SK-N-SH (cell line): ENCODE measurements around the gene CCDC14. TPM values are rescaled to one million over a fixed set of nuclear protein-coding genes. Genes with fewer than 3 reads are reported as not detected.

Experiments used
- CTCF ChIA-PET: fragments of 300-600, 350-600 bp; formaldehyde crosslinking; extraction: SDS; loops from one replicate; lab custom pipeline; 2021; lab: Yijun Ruan, JAX
- POLR2A ChIA-PET: fragments of 350-600 bp; sonication (Branson Sonifier 250); formaldehyde crosslinking; extraction: SDS; loops from one replicate; lab custom pipeline; 2020; ENCODE audit warnings: antibody characterized with exemption, inconsistent platforms; lab: Yijun Ruan, JAX
- DNase-seq: peaks from one replicate; pipeline ENCODE4 v3.0.0; 2012
- H2AFZ ChIP-seq: fragments of 200-600 bp; sonication (generic); 2 replicates; pipeline ENCODE4 v1.8.1; 2016; ENCODE audit warnings: antibody characterized with exemption, mild to moderate bottlenecking, low read depth
- H3F3A ChIP-seq: fragments of 200-600 bp; sonication (generic); replicated peaks from 2 replicates; pipeline ENCODE3; 2016; ENCODE audit warnings: antibody characterized with exemption, mild to moderate bottlenecking; ENCODE audit not compliant: insufficient read depth
- H3K27ac ChIP-seq, 2 experiments: fragments of 200-500 bp in 1 of 2; fragments of 200-600 bp in 1 of 2; sonication (Bioruptor generic) in 1 of 2; sonication (generic), shearing (Covaris generic) in 1 of 2; 2 replicates each; pipeline versions ENCODE4 v1.5.1 to v1.6.1; 2014 to 2016; ENCODE audit warnings: low read depth in 2 of 2, inconsistent platforms in 1 of 2, low read length in 1 of 2, mild to moderate bottlenecking in 1 of 2, mixed read lengths in 1 of 2
- H3K27me3 ChIP-seq: fragments of 200-600 bp; sonication (generic), shearing (Covaris generic); 2 replicates; pipeline ENCODE4 v1.6.1; 2016; ENCODE audit warnings: mixed run types; ENCODE audit not compliant: insufficient read depth
- H3K36me3 ChIP-seq, 2 experiments: fragments of 200-500 bp in 1 of 2; fragments of 200-600 bp in 1 of 2; sonication (Bioruptor generic) in 1 of 2; sonication (generic) in 1 of 2; replicated peaks in 1 of 2; 2 replicates each; pipeline versions ENCODE3 to v1.5.1; 2014 to 2016; ENCODE audit warnings: low read length in 1 of 2, mild to moderate bottlenecking in 1 of 2; ENCODE audit not compliant: insufficient read depth in 2 of 2, control insufficient read depth in 1 of 2
- H3K4me1 ChIP-seq, 2 experiments: fragments of 200-500 bp in 1 of 2; fragments of 200-600 bp in 1 of 2; sonication (Bioruptor generic) in 1 of 2; sonication (generic), shearing (Covaris generic) in 1 of 2; 2 replicates each; pipeline versions ENCODE4 v1.5.1 to v1.6.1; 2014 to 2016; ENCODE audit warnings: low read depth in 1 of 2, low read length in 1 of 2, mixed run types in 1 of 2; ENCODE audit not compliant: insufficient read depth in 2 of 2, control insufficient read depth in 1 of 2
- H3K4me2 ChIP-seq: fragments of 200-600 bp; sonication (generic), shearing (Covaris generic); 2 replicates; pipeline ENCODE4 v1.6.1; 2017; ENCODE audit warnings: mixed run types
- H3K4me3 ChIP-seq, 2 experiments: fragments of 200-500 bp in 1 of 2; fragments of 200-600 bp in 1 of 2; sonication (Bioruptor generic) in 1 of 2; sonication (generic), shearing (Covaris generic) in 1 of 2; 2 replicates each; pipeline versions ENCODE4 v1.5.1 to v1.8.1; 2014 to 2016; ENCODE audit warnings: low read depth in 2 of 2, inconsistent platforms in 1 of 2, low read length in 1 of 2, mild to moderate bottlenecking in 1 of 2, mixed read lengths in 1 of 2, moderate library complexity in 1 of 2
- H3K79me2 ChIP-seq: fragments of 200-600 bp; sonication (generic); 2 replicates; pipeline ENCODE4 v1.8.1; 2017; ENCODE audit warnings: mild to moderate bottlenecking; ENCODE audit not compliant: insufficient read depth
- H3K9ac ChIP-seq: fragments of 200-600 bp; sonication (generic); 2 replicates; pipeline ENCODE4 v1.6.1; 2017; ENCODE audit warnings: mixed run types
- H3K9me2 ChIP-seq: fragments of 200-600 bp; sonication (generic); 2 replicates; pipeline ENCODE4 v1.6.1; 2017; ENCODE audit warnings: mixed run types
- H3K9me3 ChIP-seq: fragments of 200-600 bp; sonication (generic); 2 replicates; pipeline ENCODE4 v1.6.1; 2017; ENCODE audit warnings: mixed run types, mild to moderate bottlenecking, moderate library complexity
- H4K20me1 ChIP-seq: fragments of 200-600 bp; sonication (generic); 2 replicates; pipeline ENCODE4 v1.6.1; 2017; ENCODE audit warnings: mild to moderate bottlenecking, mixed run types; ENCODE audit not compliant: insufficient read depth
- CHD2 ChIP-seq: fragments of 150-350 bp; IDR thresholded peaks from 2 replicates; pipeline ENCODE4 v1.6.1; 2018; ENCODE audit warnings: low read length; ENCODE audit not compliant: partially characterized antibody
- CTCF ChIP-seq: fragments of 200-600 bp; sonication (generic); IDR thresholded peaks from 2 replicates; pipeline ENCODE4 v1.6.1; 2017; ENCODE audit warnings: antibody characterized with exemption, mild to moderate bottlenecking, moderate library complexity
- GATA2 ChIP-seq: sonication (generic); formaldehyde crosslinking; IDR thresholded peaks from 2 replicates; pipeline ENCODE4 v1.5.0; 2020; ENCODE audit warnings: mild to moderate bottlenecking, missing genetic modification reagents
- IRF3 ChIP-seq: fragments of 150-350 bp; IDR thresholded peaks from 2 replicates; pipeline ENCODE4 v1.6.1; 2016; ENCODE audit warnings: mild to moderate bottlenecking, low read depth, low read length
- MEF2A ChIP-seq: IDR thresholded peaks from 2 replicates; pipeline ENCODE4 v1.4.0; 2012; ENCODE audit warnings: low read depth, borderline replicate concordance
- POLR2AphosphoS5 ChIP-seq: IDR thresholded peaks from 2 replicates; pipeline ENCODE4 v1.6.1; 2012; ENCODE audit warnings: low read depth, low read length
- RCOR1 ChIP-seq: fragments of 150-350 bp; IDR thresholded peaks from 2 replicates; pipeline ENCODE4 v1.6.1; 2017; ENCODE audit warnings: antibody characterized with exemption, low read length
- REST ChIP-seq: IDR thresholded peaks from 2 replicates; pipeline ENCODE4 v1.6.1; 2012; ENCODE audit warnings: mild to moderate bottlenecking, low read depth, low read length, moderate library complexity
- RXRA ChIP-seq: IDR thresholded peaks from 2 replicates; pipeline ENCODE4 v1.4.0; 2012; ENCODE audit warnings: low read depth, mild to moderate bottlenecking, borderline replicate concordance
- SMC3 ChIP-seq: IDR thresholded peaks from 2 replicates; pipeline ENCODE4 v1.6.1; 2012; ENCODE audit warnings: low read depth, low read length, improper control_type of control experiment
- TEAD4 ChIP-seq: IDR thresholded peaks from 2 replicates; pipeline ENCODE4 v1.4.0; 2012; ENCODE audit warnings: mild to moderate bottlenecking, borderline replicate concordance; ENCODE audit not compliant: insufficient read depth
- USF1 ChIP-seq: IDR thresholded peaks from 2 replicates; pipeline ENCODE4 v1.4.0; 2012; ENCODE audit warnings: low read depth, borderline replicate concordance
- ZBTB33 ChIP-seq: IDR thresholded peaks from 2 replicates; pipeline ENCODE4 v1.4.0; 2012; ENCODE audit warnings: low read depth, borderline replicate concordance
- WGBS: methylation state at CpG from one replicate; pipeline ENCODE4 v1.1.6; 2017; ENCODE audit warnings: low lambda C conversion rate; 5-methylcytosine and 5-hydroxymethylcytosine counted together
- polyA plus RNA-seq, 3 experiments: library from polyadenylated mRNA; depleted of rRNA; stranded (reverse); fragments of >200 nt; gene quantifications; 2 replicates each; pipeline ENCODE4 v1.2.3, GENCODE V29; 2012

Gene CCDC14
- polyA plus RNA-seq, 1 of the 3 experiments (the other 2 are of a cell fraction): 147 TPM

- 100% methylated on average over 2 of the region's 2 CpGs for WGBS
- H3K36me3 ChIP-seq: peaks cover 18 to 20% of the 10 kb centered on the region in 2 experiments
- no peaks in the 10 kb centered on the region for H3K9me3 ChIP-seq
- ChIA-PET POLR2A (no interaction called here), CTCF (interaction anchor here (1.0 to 1.5 kb wide), 2 partner anchors 50 to 186 kb away, joined by 3 read pairs; no protein-coding TSS in a partner anchor)
- H3K9me2 ChIP-seq: no peaks in the 10 kb centered on the region
- H3K27me3 ChIP-seq: no peaks in the 10 kb centered on the region
- H3K27ac ChIP-seq: no peak overlapping the region
- H3K9ac ChIP-seq: no peak overlapping the region
- no peak for DNase-seq
- no peak overlapping the region for H2AFZ ChIP-seq
- no peak overlapping the region for H3K4me3 ChIP-seq
- no peak overlapping the region for H3K4me2 ChIP-seq
- H3F3A ChIP-seq: peaks cover 18% of the 10 kb centered on the region
- H3K79me2 ChIP-seq: no peaks in the 10 kb centered on the region
- H3K4me1 ChIP-seq: no peaks in the 10 kb centered on the region
- no peaks in the 10 kb centered on the region for H4K20me1 ChIP-seq
- TF ChIP-seq USF1 (no peak), CHD2 (no peak), CTCF (no peak), SMC3 (no peak), TEAD4 (no peak), RCOR1 (no peak), RXRA (no peak), REST (no peak), GATA2 (CRISPR knock-in tag) (no peak), IRF3 (no peak), POLR2AphosphoS5 (no peak), MEF2A (no peak), ZBTB33 (no peak)
Observed at GRCh38 chr3:123909785-123910184, 51.2 kb downstream of the CCDC14 start.
